Neural cell (in vitro differentiated cells): ENCODE results near the gene FAM171A1. TPM values are rescaled to one million over a fixed set of nuclear protein-coding genes. Genes with fewer than 3 reads are reported as not detected.
A peak's percentile ranks its signal among the peaks of the same experiment; 100 is the strongest.

ENCODE experiments used
- H2AFZ ChIP-seq: fragments of 200-600, 300-800 bp; sonication (generic), shearing (Covaris generic); 2 replicates; pipeline ENCODE4 v1.6.0; 2014; ENCODE audit warnings: low read depth, mild to moderate bottlenecking, antibody characterized with exemption, low read length, moderate library complexity
- H3F3A ChIP-seq: fragments of 200-600 bp; shearing (Covaris generic); 2 replicates; pipeline ENCODE4 v1.6.1; 2016; ENCODE audit warnings: mild to moderate bottlenecking, moderate library complexity, mixed read lengths, antibody characterized with exemption, low read length; ENCODE audit not compliant: insufficient read depth, poor library complexity, severe bottlenecking
- H3K27ac ChIP-seq: fragments of 200-600, 300-800 bp; sonication (generic), shearing (Covaris generic); 2 replicates; pipeline ENCODE4 v1.5.1; 2014; ENCODE audit warnings: mild to moderate bottlenecking, low read length, moderate library complexity
- H3K27me3 ChIP-seq: fragments of 300-800, 200-600 bp; sonication (generic), shearing (Covaris generic); 2 replicates; pipeline ENCODE4 v1.6.0; 2014; ENCODE audit warnings: mild to moderate bottlenecking, low read depth, low read length, moderate library complexity; ENCODE audit not compliant: insufficient read depth
- H3K36me3 ChIP-seq: fragments of 300-800, 200-600 bp; sonication (generic), shearing (Covaris generic); 2 replicates; pipeline ENCODE4 v1.5.1; 2014; ENCODE audit warnings: mild to moderate bottlenecking, antibody characterized with exemption, low read length, moderate library complexity; ENCODE audit not compliant: insufficient read depth
- H3K4me2 ChIP-seq: fragments of 300-800, 200-600 bp; sonication (generic), shearing (Covaris generic); 2 replicates; pipeline ENCODE4 v1.6.0; 2014; ENCODE audit warnings: mild to moderate bottlenecking, low read length
- H3K4me3 ChIP-seq: fragments of 300-800, 200-600 bp; sonication (generic), shearing (Covaris generic); 2 replicates; pipeline ENCODE4 v1.5.1; 2014; ENCODE audit warnings: mild to moderate bottlenecking, low read length, moderate library complexity
- H3K79me2 ChIP-seq: fragments of 200-600 bp; shearing (Covaris generic); replicated peaks from 2 replicates; pipeline ENCODE4 v1.6.0; 2014; ENCODE audit warnings: mild to moderate bottlenecking, low read length, moderate library complexity; ENCODE audit not compliant: insufficient read depth
- H3K9ac ChIP-seq: fragments of 300-800, 200-600 bp; sonication (generic), shearing (Covaris generic); 2 replicates; pipeline ENCODE4 v1.6.1; 2016; ENCODE audit warnings: mild to moderate bottlenecking, low read length, mixed read lengths
- H3K9me2 ChIP-seq: fragments of 200-600 bp; shearing (Covaris generic); 2 replicates; pipeline ENCODE4 v1.6.1; 2016; ENCODE audit warnings: mild to moderate bottlenecking, low read length, mixed read lengths; ENCODE audit not compliant: insufficient read depth
- H3K9me3 ChIP-seq: fragments of 200-600, 300-800 bp; sonication (generic), shearing (Covaris generic); 2 replicates; pipeline ENCODE4 v1.6.1; 2016; ENCODE audit warnings: mild to moderate bottlenecking, mixed run types, low read length, moderate library complexity, mixed read lengths
- H4K20me1 ChIP-seq: fragments of 200-600 bp; shearing (Covaris generic); 2 replicates; pipeline ENCODE4 v1.6.1; 2016; ENCODE audit warnings: mild to moderate bottlenecking, mixed run types; ENCODE audit not compliant: insufficient read depth
- EP300 ChIP-seq: fragments of 450-650 bp; conservative IDR thresholded peaks from 2 replicates; pipeline ENCODE4 v1.6.1; 2014; ENCODE audit warnings: antibody characterized with exemption, mild to moderate bottlenecking, moderate library complexity; ENCODE audit not compliant: poor library complexity, severe bottlenecking
- MXI1 ChIP-seq: fragments of 450-650 bp; conservative IDR thresholded peaks from 2 replicates; pipeline ENCODE4 v1.6.1; 2014; ENCODE audit warnings: antibody characterized with exemption, mild to moderate bottlenecking; ENCODE audit not compliant: poor library complexity, severe bottlenecking
- RAD21 ChIP-seq: fragments of 450-650 bp; conservative IDR thresholded peaks from 2 replicates; pipeline ENCODE4 v1.6.1; 2014; ENCODE audit warnings: antibody characterized with exemption, mild to moderate bottlenecking, moderate library complexity
- SMC3 ChIP-seq: fragments of 450-650 bp; conservative IDR thresholded peaks from 2 replicates; pipeline ENCODE4 v1.6.1; 2014; ENCODE audit warnings: antibody characterized with exemption, mild to moderate bottlenecking, moderate library complexity; ENCODE audit not compliant: poor library complexity
- TAF1 ChIP-seq: IDR thresholded peaks from 2 replicates; pipeline ENCODE4 v1.6.1; 2012; ENCODE audit warnings: low read depth
- polyA plus RNA-seq: library from polyadenylated mRNA; depleted of rRNA; stranded (reverse); fragments of >200 nt; gene quantifications from 2 replicates; pipeline ENCODE4 v1.2.3, GENCODE V29; 2014
- TF ChIP-seq, protein P1 (sequence below): IDR thresholded peaks from 2 replicates; pipeline ENCODE4 v1.6.1; 2012; ENCODE audit warnings: borderline replicate concordance
- TF ChIP-seq, protein P2 (sequence below): fragments of 450-650 bp; IDR thresholded peaks from 2 replicates; pipeline ENCODE4 v1.5.1; 2014; ENCODE audit warnings: antibody characterized with exemption, mild to moderate bottlenecking, moderate library complexity; ENCODE audit not compliant: poor library complexity, severe bottlenecking

FAM171A1 gene
- polyA plus RNA-seq, 1 donor from 2014 or later, result 28.8 TPM

DNA sequence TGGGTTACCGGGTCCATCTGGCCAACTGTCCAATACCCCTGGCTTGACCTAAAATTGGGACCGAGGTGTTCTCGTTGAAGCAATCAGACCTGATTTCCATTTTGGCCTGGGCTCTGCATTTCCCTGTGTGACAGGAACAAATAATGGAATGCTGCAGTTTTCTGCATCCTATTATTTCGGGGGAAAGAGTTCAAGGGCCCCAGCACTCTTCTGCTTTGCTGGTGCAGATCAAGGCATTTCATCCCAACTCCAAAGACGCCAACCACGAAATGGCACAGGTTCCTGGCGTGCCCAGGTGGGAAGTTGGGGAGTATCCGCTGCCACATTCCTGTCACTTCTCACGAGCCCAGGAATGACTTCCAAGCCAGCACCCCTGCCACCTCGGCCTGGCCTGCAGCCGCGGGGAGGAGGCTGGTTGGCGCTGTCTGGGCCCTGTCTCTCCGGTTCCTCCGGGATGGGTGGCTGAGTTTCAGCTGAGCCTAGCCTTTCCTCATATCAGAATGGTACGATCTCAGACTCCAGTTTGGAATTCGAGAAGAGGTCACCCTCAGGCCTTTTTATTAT, 56.5 kb downstream of the FAM171A1 start:
- Histone ChIP-seq H3K27ac (no peak overlapping the region), H3K27me3 (no peaks in the 10 kb centered on the region), H3K4me3 (no peak overlapping the region), H4K20me1 (no peaks in the 10 kb centered on the region), H3K9me2 (no peaks in the 10 kb centered on the region), H3K36me3 (no peaks in the 10 kb centered on the region), H3K9ac (no peak overlapping the region), H3K4me2 (no peak overlapping the region), H3K79me2 (peaks cover 3% of the 10 kb centered on the region), H2AFZ (no peak overlapping the region), H3F3A (no peaks in the 10 kb centered on the region), H3K9me3 (no peaks in the 10 kb centered on the region)
- TF ChIP-seq, protein P1, sequence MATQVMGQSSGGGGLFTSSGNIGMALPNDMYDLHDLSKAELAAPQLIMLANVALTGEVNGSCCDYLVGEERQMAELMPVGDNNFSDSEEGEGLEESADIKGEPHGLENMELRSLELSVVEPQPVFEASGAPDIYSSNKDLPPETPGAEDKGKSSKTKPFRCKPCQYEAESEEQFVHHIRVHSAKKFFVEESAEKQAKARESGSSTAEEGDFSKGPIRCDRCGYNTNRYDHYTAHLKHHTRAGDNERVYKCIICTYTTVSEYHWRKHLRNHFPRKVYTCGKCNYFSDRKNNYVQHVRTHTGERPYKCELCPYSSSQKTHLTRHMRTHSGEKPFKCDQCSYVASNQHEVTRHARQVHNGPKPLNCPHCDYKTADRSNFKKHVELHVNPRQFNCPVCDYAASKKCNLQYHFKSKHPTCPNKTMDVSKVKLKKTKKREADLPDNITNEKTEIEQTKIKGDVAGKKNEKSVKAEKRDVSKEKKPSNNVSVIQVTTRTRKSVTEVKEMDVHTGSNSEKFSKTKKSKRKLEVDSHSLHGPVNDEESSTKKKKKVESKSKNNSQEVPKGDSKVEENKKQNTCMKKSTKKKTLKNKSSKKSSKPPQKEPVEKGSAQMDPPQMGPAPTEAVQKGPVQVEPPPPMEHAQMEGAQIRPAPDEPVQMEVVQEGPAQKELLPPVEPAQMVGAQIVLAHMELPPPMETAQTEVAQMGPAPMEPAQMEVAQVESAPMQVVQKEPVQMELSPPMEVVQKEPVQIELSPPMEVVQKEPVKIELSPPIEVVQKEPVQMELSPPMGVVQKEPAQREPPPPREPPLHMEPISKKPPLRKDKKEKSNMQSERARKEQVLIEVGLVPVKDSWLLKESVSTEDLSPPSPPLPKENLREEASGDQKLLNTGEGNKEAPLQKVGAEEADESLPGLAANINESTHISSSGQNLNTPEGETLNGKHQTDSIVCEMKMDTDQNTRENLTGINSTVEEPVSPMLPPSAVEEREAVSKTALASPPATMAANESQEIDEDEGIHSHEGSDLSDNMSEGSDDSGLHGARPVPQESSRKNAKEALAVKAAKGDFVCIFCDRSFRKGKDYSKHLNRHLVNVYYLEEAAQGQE, result no peak
- TF ChIP-seq EP300, result no peak
- no peak for TF ChIP-seq TAF1

DNA sequence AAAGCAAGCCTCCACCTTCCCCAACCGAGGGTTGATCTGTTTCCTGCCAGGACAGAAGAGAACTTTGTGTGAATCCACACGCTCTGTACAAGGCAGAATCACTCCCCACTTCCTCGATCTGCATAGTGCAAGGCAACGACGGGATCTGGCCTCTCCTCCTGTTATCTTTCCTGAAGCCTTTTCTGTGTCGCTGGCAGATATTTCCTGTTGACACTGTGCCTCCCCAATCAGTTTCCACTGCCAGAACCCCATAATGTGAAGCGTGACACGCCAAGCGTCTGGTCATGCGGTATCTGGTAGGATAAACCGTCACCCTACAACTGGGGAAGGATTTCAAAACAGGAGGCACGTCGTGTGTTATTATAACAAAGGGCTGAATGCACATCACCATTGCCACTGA, 57.2 kb downstream of the FAM171A1 start:
- Histone ChIP-seq H2AFZ (no peak overlapping the region), H3K4me2 (no peak overlapping the region)

DNA sequence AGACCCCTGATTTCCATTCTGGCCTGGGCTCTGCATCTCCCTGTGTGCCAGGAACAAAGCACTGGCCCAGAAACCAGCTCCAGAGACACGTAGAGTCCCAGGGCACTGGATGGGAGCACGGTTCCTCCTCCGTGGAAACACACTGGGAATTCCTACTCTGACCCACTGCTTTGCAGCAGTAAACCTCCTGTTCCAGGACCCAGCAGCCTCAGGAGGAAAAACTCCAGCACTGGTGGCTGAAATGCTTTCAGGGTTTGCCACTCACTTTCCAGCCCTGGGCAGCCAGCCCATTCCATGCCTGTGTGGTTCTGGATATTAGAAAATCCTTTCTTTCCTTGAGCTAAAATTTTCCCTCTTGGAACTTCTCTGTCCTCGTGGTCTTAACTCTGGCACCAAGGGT, 58.0 kb downstream of the FAM171A1 start:
- Histone ChIP-seq H3K79me2 (peaks cover 9% of the 10 kb centered on the region), H3K27me3 (no peaks in the 10 kb centered on the region), H3F3A (no peaks in the 10 kb centered on the region), H4K20me1 (no peaks in the 10 kb centered on the region), H2AFZ (no peak overlapping the region), H3K4me3 (no peak overlapping the region), H3K9me2 (no peaks in the 10 kb centered on the region), H3K9me3 (no peaks in the 10 kb centered on the region), H3K9ac (no peak overlapping the region), H3K4me2 (no peak overlapping the region), H3K27ac (no peak overlapping the region), H3K36me3 (no peaks in the 10 kb centered on the region)
- TF ChIP-seq, protein P2, sequence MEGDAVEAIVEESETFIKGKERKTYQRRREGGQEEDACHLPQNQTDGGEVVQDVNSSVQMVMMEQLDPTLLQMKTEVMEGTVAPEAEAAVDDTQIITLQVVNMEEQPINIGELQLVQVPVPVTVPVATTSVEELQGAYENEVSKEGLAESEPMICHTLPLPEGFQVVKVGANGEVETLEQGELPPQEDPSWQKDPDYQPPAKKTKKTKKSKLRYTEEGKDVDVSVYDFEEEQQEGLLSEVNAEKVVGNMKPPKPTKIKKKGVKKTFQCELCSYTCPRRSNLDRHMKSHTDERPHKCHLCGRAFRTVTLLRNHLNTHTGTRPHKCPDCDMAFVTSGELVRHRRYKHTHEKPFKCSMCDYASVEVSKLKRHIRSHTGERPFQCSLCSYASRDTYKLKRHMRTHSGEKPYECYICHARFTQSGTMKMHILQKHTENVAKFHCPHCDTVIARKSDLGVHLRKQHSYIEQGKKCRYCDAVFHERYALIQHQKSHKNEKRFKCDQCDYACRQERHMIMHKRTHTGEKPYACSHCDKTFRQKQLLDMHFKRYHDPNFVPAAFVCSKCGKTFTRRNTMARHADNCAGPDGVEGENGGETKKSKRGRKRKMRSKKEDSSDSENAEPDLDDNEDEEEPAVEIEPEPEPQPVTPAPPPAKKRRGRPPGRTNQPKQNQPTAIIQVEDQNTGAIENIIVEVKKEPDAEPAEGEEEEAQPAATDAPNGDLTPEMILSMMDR, result no peak
- no peak for TF ChIP-seq SMC3
- no peak for TF ChIP-seq MXI1
- TF ChIP-seq TAF1, result no peak
- TF ChIP-seq RAD21, result no peak
- TF ChIP-seq, protein P1, result no peak

More for the DNA sequence above, 57.2 kb downstream of the FAM171A1 start:
- TF ChIP-seq, protein P1, result peak; percentile 31
- TF ChIP-seq MXI1, result no peak
- Histone ChIP-seq H3K27me3 (no peaks in the 10 kb centered on the region), H3K9me2 (no peaks in the 10 kb centered on the region), H3K4me3 (no peak overlapping the region), H3K9me3 (no peaks in the 10 kb centered on the region), H3K36me3 (no peaks in the 10 kb centered on the region), H4K20me1 (no peaks in the 10 kb centered on the region), H3K27ac (no peak overlapping the region), H3K9ac (no peak overlapping the region), H3F3A (no peaks in the 10 kb centered on the region), H3K79me2 (peaks cover 6% of the 10 kb centered on the region)
